ENCODE results near the gene MT1G. TPM values are rescaled to one million over a fixed set of nuclear protein-coding genes. Genes with fewer than 3 reads are reported as not detected.

The MT1G gene
- total RNA-seq, 1 experiment from 2014 or later, result 23.4 TPM

GRCh38 chr16:56637814-56638750 is 29.8 kb downstream of the MT1G start, which contains the start of gene MT1A:
Gene MT1A, plus strand, starts transcription at chr16:56638666. Its CDS starts 73 bp downstream, at chr16:56638739.
- no peak for TF ChIP-seq CTCF (conservative IDR thresholded peaks at IDR 0.05)
- H2BK20ac ChIP-seq (ENCODE audit: low read depth, low read length, poor library complexity, severe bottlenecking), result no peak within 1 kb of the TSS
- no peak within 1 kb of the TSS for H3T11ph ChIP-seq (ENCODE audit: low read length)
- DNase-seq, result peak; percentile 78
- no peak within 1 kb of the TSS for H3K9ac ChIP-seq (ENCODE audit: extremely low read depth, insufficient read length, low read length)
- H2BK15ac ChIP-seq (ENCODE audit: low read depth, low read length), result no peak within 1 kb of the TSS
- H3K4me2 ChIP-seq (ENCODE audit: insufficient read depth, insufficient read length, low read length), result peak within 1 kb of the TSS; percentile 68
- WGBS (ENCODE audit: extremely low coverage, insufficient read length, low lambda C conversion rate), result no CpG with 5 or more reads among the region's 68 CpGs
- H3K56ac ChIP-seq (ENCODE audit: insufficient read length, low read depth, low read length), result no peak within 1 kb of the TSS
- H3K18ac ChIP-seq (ENCODE audit: insufficient read length, low read depth, low read length), result no peak within 1 kb of the TSS
- H2BK5ac ChIP-seq (ENCODE audit: insufficient read length, low read length), result no peak within 1 kb of the TSS
- Mint-ChIP-seq H3K27me3 (ENCODE audit: low read depth) (peaks cover 99% of the 10 kb centered on the region), H3K9me3 (peaks cover 0 to 9% of the 10 kb centered on the region in 2 experiments; a peak in 2 of 5 replicates), H3K36me3 (ENCODE audit: insufficient read depth in 1 of 3, low read depth in 3 of 3) (no peaks in the 10 kb centered on the region; a peak in 1 of 7 replicates), H3K4me1 (peaks cover 16 to 35% of the 10 kb centered on the region in 2 experiments), H3K27ac (peak within 1 kb of the TSS in 1 of 3 experiments; percentile 48; a peak in 1 of 7 replicates), H3K4me3 (peak within 1 kb of the TSS; percentile 56 to 81)
- H2AK5ac ChIP-seq (ENCODE audit: insufficient read length, low read length), result no peak within 1 kb of the TSS
- no peak within 1 kb of the TSS for H3K27ac ChIP-seq (ENCODE audit: insufficient read length, low read depth, low read length)
- no peak within 1 kb of the TSS for H4K8ac ChIP-seq (replicated peaks; ENCODE audit: insufficient read length, low read depth, low read length)
- no peak within 1 kb of the TSS for H4K5ac ChIP-seq (ENCODE audit: insufficient read length, low read depth, low read length)
- no peak within 1 kb of the TSS for H2AFZ ChIP-seq (ENCODE audit: low read length)
- no peak within 1 kb of the TSS for H3K23ac ChIP-seq (ENCODE audit: insufficient read length, low read depth, low read length)
- H2BK120ac ChIP-seq (ENCODE audit: low read depth, low read length, poor library complexity, severe bottlenecking), result no peak within 1 kb of the TSS
- H3K23me2 ChIP-seq (ENCODE audit: insufficient read length, low read depth, low read length, poor library complexity, severe bottlenecking), result peaks cover 6% of the 10 kb centered on the region
- no peak within 1 kb of the TSS for H3K4ac ChIP-seq (ENCODE audit: low read depth, low read length)
- H3K14ac ChIP-seq (ENCODE audit: insufficient read depth, low read length), result no peak within 1 kb of the TSS
- H3K79me1 ChIP-seq (ENCODE audit: insufficient read depth, low read depth, low read length, poor library complexity, severe bottlenecking), result no peaks in the 10 kb centered on the region
- peaks cover 93% of the 10 kb centered on the region for H3K27me3 ChIP-seq (ENCODE audit: insufficient read depth, low read length)
- no peaks in the 10 kb centered on the region for H4K20me1 ChIP-seq (ENCODE audit: control insufficient read depth, insufficient read depth, insufficient read length)
- no peaks in the 10 kb centered on the region for H3K9me3 ChIP-seq (ENCODE audit: control insufficient read depth, low read depth, low read length)
- no peak within 1 kb of the TSS for H4K91ac ChIP-seq (ENCODE audit: insufficient read length, low read depth, low read length)
- H2BK12ac ChIP-seq (ENCODE audit: insufficient read length, low read depth, low read length), result no peak within 1 kb of the TSS
- H3K4me1 ChIP-seq (ENCODE audit: insufficient read depth, low read length), result no peaks in the 10 kb centered on the region
- H3K79me2 ChIP-seq (ENCODE audit: insufficient read depth, low read length), result no peaks in the 10 kb centered on the region

All from H9 (cell line).